Trophoblast cell (in vitro differentiated cells and primary cell): Measurements from ENCODE around the gene LPXN.

Experiments used
- DNase-seq, 2 donors: peaks; one replicate each; pipeline ENCODE4 v3.0.0-alpha.2; 2016
- H2AFZ ChIP-seq: 2 replicates; pipeline ENCODE4 v1.6.1; 2013; ENCODE audit warnings: low read length, moderate library complexity, mild to moderate bottlenecking; ENCODE audit not compliant: insufficient read depth, poor library complexity
- H2AK5ac ChIP-seq: 2 replicates; pipeline ENCODE4 v1.6.1; 2013; ENCODE audit warnings: mild to moderate bottlenecking, low read length
- H2BK120ac ChIP-seq: 2 replicates; pipeline ENCODE4 v1.6.1; 2013; ENCODE audit warnings: low read length, mild to moderate bottlenecking, moderate library complexity; ENCODE audit not compliant: insufficient read depth, poor library complexity
- H2BK12ac ChIP-seq: 2 replicates; pipeline ENCODE4 v1.6.1; 2013; ENCODE audit warnings: mild to moderate bottlenecking, low read length, moderate library complexity
- H2BK5ac ChIP-seq: 2 replicates; pipeline ENCODE4 v1.6.1; 2013; ENCODE audit warnings: low read length, low read depth, moderate library complexity, mild to moderate bottlenecking; ENCODE audit not compliant: poor library complexity
- H3K14ac ChIP-seq: 2 replicates; pipeline ENCODE4 v1.6.1; 2013; ENCODE audit warnings: mild to moderate bottlenecking, low read length
- H3K18ac ChIP-seq: 2 replicates; pipeline ENCODE4 v1.6.1; 2013; ENCODE audit warnings: mild to moderate bottlenecking, low read length
- H3K23ac ChIP-seq: 2 replicates; pipeline ENCODE4 v1.6.1; 2013; ENCODE audit warnings: low read length
- H3K27ac ChIP-seq: 2 replicates; pipeline ENCODE4 v1.5.1; 2013; ENCODE audit warnings: low read depth, mild to moderate bottlenecking, inconsistent platforms, low read length, moderate library complexity
- H3K27me3 ChIP-seq: 2 replicates; pipeline ENCODE4 v1.6.1; 2013; ENCODE audit warnings: inconsistent platforms, mild to moderate bottlenecking, low read length, moderate library complexity; ENCODE audit not compliant: insufficient read depth
- H3K36me3 ChIP-seq, 2 experiments: 1 replicate in 1 of 2; 2 replicates in 1 of 2; pipeline ENCODE4 v1.6.1; 2013; ENCODE audit warnings: low read length in 2 of 2, mild to moderate bottlenecking in 2 of 2, moderate library complexity in 1 of 2; ENCODE audit not compliant: insufficient read depth in 2 of 2, control insufficient read depth in 1 of 2
- H3K4ac ChIP-seq: 2 replicates; pipeline ENCODE4 v1.6.1; 2013; ENCODE audit warnings: low read depth, mild to moderate bottlenecking, low read length, moderate library complexity
- H3K4me1 ChIP-seq, 2 experiments: 1 replicate in 1 of 2; 2 replicates in 1 of 2; pipeline ENCODE4 v1.6.1; 2013; ENCODE audit warnings: low read length in 2 of 2, mild to moderate bottlenecking in 2 of 2, moderate library complexity in 1 of 2; ENCODE audit not compliant: insufficient read depth in 2 of 2, control insufficient read depth in 1 of 2
- H3K4me2 ChIP-seq: 2 replicates; pipeline ENCODE4 v1.6.1; 2013; ENCODE audit warnings: inconsistent platforms, mild to moderate bottlenecking, low read length, moderate library complexity
- H3K4me3 ChIP-seq: 2 replicates; pipeline ENCODE4 v1.5.1; 2013; ENCODE audit warnings: mild to moderate bottlenecking, low read depth, low read length, inconsistent platforms
- H3K79me1 ChIP-seq: one replicate; pipeline ENCODE4 v1.6.1; 2013; ENCODE audit warnings: low read length
- H3K79me2 ChIP-seq: 2 replicates; pipeline ENCODE4 v1.6.1; 2013; ENCODE audit warnings: low read length, mild to moderate bottlenecking; ENCODE audit not compliant: control insufficient read depth, insufficient read depth, poor library complexity
- H3K9ac ChIP-seq: 2 replicates; pipeline ENCODE4 v1.6.1; 2013; ENCODE audit warnings: mild to moderate bottlenecking, low read length
- H3K9me3 ChIP-seq: 2 replicates; pipeline ENCODE4 v1.6.1; 2013; ENCODE audit warnings: low read depth, mild to moderate bottlenecking, control low read depth, inconsistent platforms, low read length; ENCODE audit not compliant: insufficient read depth
- H4K12ac ChIP-seq: 2 replicates; pipeline ENCODE4 v1.6.1; 2013; ENCODE audit warnings: low read depth, mild to moderate bottlenecking, low read length, moderate library complexity
- H4K8ac ChIP-seq: 2 replicates; pipeline ENCODE4 v1.6.1; 2013; ENCODE audit warnings: low read depth, mild to moderate bottlenecking, low read length, moderate library complexity
- H4K91ac ChIP-seq: one replicate; pipeline ENCODE4 v1.6.1; 2013; ENCODE audit warnings: low read depth, mild to moderate bottlenecking, low read length, moderate library complexity
- WGBS: extraction: QIAGEN DNeasy Blood & Tissue Kit; methylation state at CpG from one replicate; pipeline ENCODE4 v1.1.7; 2013; ENCODE audit warnings: missing lambda C conversion rate; ENCODE audit not compliant: insufficient read length, insufficient coverage; ENCODE audit errors: extremely low coverage; 5-methylcytosine and 5-hydroxymethylcytosine counted together

Gene LPXN

DNA sequence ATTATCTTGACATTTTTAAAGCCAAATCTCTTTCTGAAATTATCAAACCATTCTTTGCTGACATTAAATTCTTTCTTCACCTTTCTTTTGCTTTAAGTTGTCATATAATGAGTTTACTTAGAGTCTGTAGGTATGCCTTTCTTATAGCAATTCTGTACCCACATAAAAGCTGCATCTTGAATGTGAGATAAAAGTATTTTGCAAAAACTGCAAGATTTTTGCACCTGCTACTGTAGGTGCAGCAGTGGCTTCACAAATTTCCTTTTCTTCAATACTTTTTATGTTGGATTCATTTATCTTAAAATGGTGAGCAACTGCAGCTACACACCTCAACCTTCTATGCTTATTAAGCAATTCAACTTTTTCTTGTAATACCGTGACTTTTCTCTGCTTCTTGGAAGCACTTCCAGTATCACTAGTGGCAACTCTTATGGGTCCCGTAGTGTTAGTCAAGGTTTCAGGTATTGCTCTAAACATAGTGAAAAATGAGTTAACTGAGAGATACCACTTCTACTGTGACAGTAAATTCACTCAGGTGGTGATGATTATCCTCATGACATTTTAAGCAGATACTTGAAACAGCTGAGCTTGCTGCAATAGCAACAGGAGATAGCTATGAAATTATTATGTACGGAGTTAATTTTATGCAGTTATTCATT is 22.0 kb upstream of the LPXN start:
- Histone ChIP-seq H3K9ac (no peak overlapping the region), H2AFZ (no peak overlapping the region), H2BK120ac (no peak overlapping the region), H3K36me3 (peaks cover 0 to 3% of the 10 kb centered on the region in 2 experiments), H3K23ac (no peak overlapping the region), H3K4me1 (no peaks in the 10 kb centered on the region), H3K79me1 (no peaks in the 10 kb centered on the region), H4K91ac (no peak overlapping the region), H2BK5ac (no peak overlapping the region), H3K4me2 (no peak overlapping the region), H3K79me2 (no peaks in the 10 kb centered on the region), H2BK12ac (no peak overlapping the region), H3K27me3 (no peaks in the 10 kb centered on the region), H4K12ac (no peak overlapping the region), H3K18ac (no peak overlapping the region), H3K27ac (no peak overlapping the region), H4K8ac (no peak overlapping the region), H3K4me3 (no peak overlapping the region), H3K9me3 (no peaks in the 10 kb centered on the region), H3K4ac (no peak overlapping the region), H2AK5ac (no peak overlapping the region), H3K14ac (no peak overlapping the region)
- no peak for DNase-seq
- no CpG with 5 or more reads among the region's 3 CpGs for WGBS

DNA sequence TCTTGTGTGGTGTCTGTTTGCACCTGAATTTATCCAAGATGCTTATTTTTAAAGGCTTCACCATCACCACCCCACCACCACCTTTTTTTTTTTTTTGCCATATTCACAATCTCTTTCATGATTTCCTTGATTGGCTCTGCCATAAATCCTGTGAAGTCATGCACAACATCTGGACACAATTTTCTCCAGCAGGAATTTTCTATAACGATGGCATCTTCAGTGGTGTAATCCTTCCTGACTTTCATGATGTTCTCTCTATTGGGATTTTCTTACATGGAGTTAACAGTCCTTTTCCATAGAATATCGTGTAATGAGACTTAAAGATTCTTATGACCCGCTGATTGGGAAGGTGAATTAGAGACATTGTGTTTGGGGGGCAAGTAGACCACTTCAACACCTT is 21.0 kb upstream of the LPXN start:
- peaks cover 0 to 6% of the 10 kb centered on the region in 2 experiments for H3K36me3 ChIP-seq
- no peak overlapping the region for H3K27ac ChIP-seq
- H3K23ac ChIP-seq = no peak overlapping the region
- H3K9me3 ChIP-seq = no peaks in the 10 kb centered on the region
- H3K4me3 ChIP-seq = no peak overlapping the region
- no peak overlapping the region for H2BK5ac ChIP-seq
- no peak overlapping the region for H4K91ac ChIP-seq
- H3K18ac ChIP-seq = no peak overlapping the region
- no peak overlapping the region for H3K14ac ChIP-seq
- H4K8ac ChIP-seq = no peak overlapping the region
- H4K12ac ChIP-seq = no peak overlapping the region
- H3K4me2 ChIP-seq = no peak overlapping the region
- H3K27me3 ChIP-seq = no peaks in the 10 kb centered on the region
- no peaks in the 10 kb centered on the region for H3K79me2 ChIP-seq
- H2BK120ac ChIP-seq = no peak overlapping the region
- H3K4ac ChIP-seq = no peak overlapping the region
- no peak overlapping the region for H2AFZ ChIP-seq
- H2AK5ac ChIP-seq = no peak overlapping the region
- no peaks in the 10 kb centered on the region for H3K79me1 ChIP-seq
- no peaks in the 10 kb centered on the region for H3K4me1 ChIP-seq
- WGBS = no CpG with 5 or more reads among the region's 3 CpGs
- no peak overlapping the region for H2BK12ac ChIP-seq
- H3K9ac ChIP-seq = no peak overlapping the region
- DNase-seq = no peak

DNA sequence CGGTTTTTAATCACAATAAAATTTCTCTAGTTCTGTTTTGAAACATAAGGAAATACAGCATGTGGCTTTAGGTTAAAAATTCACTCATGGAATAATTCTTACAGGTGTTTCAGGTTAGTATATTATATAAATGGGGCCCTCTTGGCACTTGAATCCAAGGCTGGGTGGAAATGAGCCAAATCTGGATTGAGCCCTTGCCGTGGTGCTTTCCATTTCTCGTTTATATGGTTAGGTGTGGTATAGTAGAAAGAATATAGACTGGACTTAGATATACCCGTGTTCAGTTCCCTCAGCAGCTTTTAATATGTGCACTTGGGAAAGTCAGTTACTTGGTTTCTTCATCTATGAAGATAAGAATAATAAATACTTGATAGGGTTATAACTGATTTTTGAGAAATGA is 19.2 kb upstream of the LPXN start:
- Histone ChIP-seq H4K12ac (no peak overlapping the region), H3K4me3 (no peak overlapping the region), H3K27me3 (no peaks in the 10 kb centered on the region), H2BK12ac (no peak overlapping the region), H2AFZ (no peak overlapping the region), H3K79me2 (no peaks in the 10 kb centered on the region), H3K23ac (no peak overlapping the region), H4K91ac (no peak overlapping the region), H3K4me2 (no peak overlapping the region), H3K4ac (no peak overlapping the region), H3K36me3 (peaks cover 0 to 6% of the 10 kb centered on the region in 2 experiments), H3K27ac (no peak overlapping the region), H3K18ac (no peak overlapping the region), H3K9me3 (no peaks in the 10 kb centered on the region), H3K4me1 (no peaks in the 10 kb centered on the region), H2BK120ac (no peak overlapping the region), H3K9ac (no peak overlapping the region), H2BK5ac (no peak overlapping the region), H2AK5ac (no peak overlapping the region), H4K8ac (no peak overlapping the region), H3K79me1 (no peaks in the 10 kb centered on the region), H3K14ac (no peak overlapping the region)
- no peak for DNase-seq
- WGBS = no CpG with 5 or more reads among the region's 4 CpGs

DNA sequence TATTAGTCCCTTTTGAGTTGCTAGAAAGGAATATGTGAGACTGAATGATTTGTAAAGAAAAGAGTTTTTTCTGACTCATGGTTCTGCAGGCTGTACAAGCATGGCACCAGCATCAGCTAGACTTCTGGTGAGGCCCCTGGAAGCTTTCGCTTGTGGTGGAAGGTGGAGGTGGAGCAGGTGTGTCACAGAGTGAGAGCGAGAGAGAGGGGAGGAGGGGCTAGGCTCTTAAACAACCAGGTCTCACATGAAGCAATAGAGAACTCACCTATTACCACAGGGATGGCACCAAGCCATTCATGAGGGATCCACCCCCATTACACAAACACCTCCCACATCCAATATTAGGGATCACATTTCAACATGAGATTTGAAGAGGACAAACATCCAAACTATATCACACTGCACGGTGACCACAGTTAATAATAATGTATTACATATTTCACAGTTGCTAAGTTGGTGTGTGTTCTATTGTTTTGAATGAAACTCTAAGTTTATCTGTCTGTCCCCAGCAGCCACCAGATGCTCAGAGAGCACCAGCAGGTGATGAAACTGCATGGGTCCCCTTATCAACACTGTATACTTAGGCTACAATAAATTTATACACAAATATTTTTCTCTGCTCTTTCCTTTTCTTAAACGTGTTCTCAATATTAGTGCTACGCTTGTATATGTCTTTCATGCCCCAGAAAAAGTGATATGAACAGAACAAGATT is 17.3 kb upstream of the LPXN start:
- Histone ChIP-seq H3K79me2 (no peaks in the 10 kb centered on the region), H2BK12ac (no peak overlapping the region), H2BK5ac (no peak overlapping the region), H3K27me3 (no peaks in the 10 kb centered on the region), H3K14ac (no peak overlapping the region), H3K9me3 (no peaks in the 10 kb centered on the region), H3K4me3 (no peak overlapping the region), H2BK120ac (no peak overlapping the region), H3K18ac (no peak overlapping the region), H3K4ac (no peak overlapping the region), H3K4me2 (no peak overlapping the region), H4K8ac (no peak overlapping the region), H2AK5ac (no peak overlapping the region), H3K36me3 (peaks cover 3 to 6% of the 10 kb centered on the region in 2 experiments), H4K12ac (no peak overlapping the region), H3K23ac (no peak overlapping the region), H3K4me1 (no peaks in the 10 kb centered on the region), H3K9ac (no peak overlapping the region), H3K79me1 (no peaks in the 10 kb centered on the region), H4K91ac (no peak overlapping the region), H2AFZ (no peak overlapping the region), H3K27ac (no peak overlapping the region)
- no CpG with 5 or more reads among the region's 5 CpGs for WGBS
- DNase-seq = no peak
